GM19467 (cell line): ENCODE results near the gene ZCCHC24.
"Not testable (repeated sequence)": the region's sequence is repeated elsewhere in the genome, so short reads cannot be mapped to it uniquely, and the experiment has no call there.

ENCODE experiments used
- ATAC-seq: cut with Tn5 transposase; IDR thresholded peaks from one replicate; pipeline ENCODE4 v1.9.1; 2021; ENCODE audit warnings: mild to moderate bottlenecking, moderate library complexity; ENCODE audit not compliant: unreplicated experiment

The ZCCHC24 gene

GRCh38 chr10:79447911-79448731 lies 2.7 kb upstream of the ZCCHC24 start:
- ATAC-seq: no peak

DNA sequence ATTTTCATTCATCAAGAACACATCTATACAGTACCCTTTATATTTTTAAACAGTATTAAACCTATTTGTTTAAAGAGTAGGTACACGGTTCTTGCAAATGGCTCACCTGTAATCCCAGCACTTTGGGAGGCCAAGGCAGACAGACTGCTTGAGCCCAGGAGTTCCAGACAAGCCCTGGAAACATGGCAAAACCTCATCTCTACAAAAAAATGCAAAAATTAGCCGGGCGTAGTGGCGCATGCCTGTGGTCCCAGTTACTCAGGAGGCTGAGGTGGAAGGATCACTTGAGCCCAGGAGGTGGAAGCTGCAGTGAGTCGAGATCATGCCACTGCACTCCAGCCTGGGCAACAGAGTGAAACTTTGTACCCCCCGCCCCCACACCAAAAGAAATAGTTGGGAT lies 1.8 kb upstream of the ZCCHC24 start:
- ATAC-seq: not testable (repeated sequence)

DNA sequence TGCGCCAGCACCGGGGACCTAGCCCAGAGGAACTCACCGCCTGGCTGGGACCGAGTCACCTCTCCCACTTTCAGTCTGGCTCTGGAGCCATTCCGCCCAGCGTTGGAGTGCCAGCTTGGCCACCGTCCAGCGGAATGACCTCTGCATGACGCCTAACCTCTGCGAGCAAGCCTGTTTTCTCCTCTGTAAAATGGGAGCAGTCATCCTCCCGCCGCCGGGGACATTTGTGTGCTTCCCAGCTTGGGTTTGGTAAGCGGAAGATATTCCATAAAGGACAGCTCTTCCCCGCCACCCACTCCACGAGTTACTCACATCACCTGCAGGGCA lies 1.3 kb upstream of the ZCCHC24 start:
- no peak for ATAC-seq

DNA sequence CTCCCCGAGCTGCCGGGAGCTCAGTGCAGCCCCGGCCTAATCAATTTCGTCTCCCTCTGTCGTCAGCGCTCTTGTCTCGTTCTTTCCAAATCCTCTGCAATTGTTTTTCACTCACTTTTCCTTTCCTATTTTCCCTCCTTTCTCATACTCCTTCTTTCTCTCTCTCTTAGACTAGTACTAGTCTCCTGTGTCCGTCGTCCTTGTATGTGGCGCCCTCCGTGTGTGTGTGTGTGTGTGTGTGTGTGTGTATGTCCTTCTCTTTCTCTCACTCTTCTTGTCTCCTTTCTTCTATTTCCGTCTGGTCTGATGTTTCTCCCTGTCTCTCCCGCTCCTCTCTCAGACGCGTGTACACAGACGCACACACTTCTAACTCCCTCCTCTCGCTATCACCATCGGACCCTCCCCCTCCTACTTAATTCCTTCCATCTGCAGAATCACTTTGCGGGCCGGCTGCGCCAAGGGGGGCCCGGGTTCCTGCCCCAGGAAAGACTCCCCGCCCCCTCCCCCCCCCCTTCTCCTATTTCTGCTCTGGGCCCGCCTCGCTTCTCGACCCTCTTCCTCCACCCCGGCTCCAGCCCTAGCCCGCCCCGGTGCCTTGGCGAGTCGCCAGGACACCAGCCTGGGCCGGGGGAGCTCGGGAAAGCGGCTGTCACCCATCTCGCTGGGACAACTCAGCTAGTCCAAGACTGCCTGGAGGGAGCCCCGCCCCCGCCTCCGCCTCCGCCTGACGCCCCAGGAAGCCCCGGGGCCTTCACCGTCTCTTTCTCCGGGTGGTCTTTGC lies 743 bp upstream of the ZCCHC24 start:
- peak; percentile 5 for ATAC-seq

DNA sequence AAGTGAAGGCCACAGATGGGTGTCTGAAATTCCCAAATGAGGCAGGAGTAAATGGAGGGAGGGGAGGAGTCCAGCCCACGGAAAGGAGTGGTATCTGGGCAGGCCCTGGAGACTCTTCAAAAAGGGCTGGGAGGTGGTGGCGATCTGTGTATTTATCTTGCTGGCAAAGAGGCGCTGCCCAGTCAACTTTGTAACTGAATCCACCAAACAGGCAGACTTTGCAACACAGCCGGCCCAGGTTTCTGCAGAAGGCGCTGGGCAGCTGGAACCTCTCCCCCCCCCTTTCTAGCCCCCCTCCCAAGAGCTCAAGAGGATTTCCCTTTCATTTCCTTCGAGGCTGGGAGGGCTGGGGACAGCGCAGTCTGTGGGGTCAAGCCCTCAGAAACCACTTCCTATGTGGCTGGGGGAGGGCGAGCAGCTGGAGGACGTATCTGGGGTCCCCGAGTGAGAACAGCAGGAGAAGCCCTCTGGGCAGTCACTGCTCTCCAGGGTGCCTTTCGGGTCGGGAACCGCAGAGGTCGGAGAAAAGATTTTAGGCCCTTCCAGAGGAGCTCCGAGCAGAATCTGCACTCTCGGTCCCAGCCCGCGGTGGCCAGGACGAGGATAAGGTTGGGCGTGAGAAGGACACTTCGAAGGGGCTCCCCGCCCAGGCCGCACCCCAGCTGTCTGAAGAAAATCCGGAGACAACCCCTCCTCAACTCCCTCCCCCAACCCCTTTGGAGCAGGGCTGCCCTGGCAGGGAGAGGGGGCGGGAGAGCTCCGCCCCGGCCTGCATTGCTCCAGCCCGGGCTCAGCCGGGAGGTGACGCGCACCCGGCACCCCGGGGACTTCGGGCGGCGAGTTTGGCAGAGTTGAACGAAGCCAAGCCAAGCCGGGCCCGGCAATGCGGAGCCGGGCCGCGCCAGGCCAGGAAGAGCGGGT lies 965 bp downstream of the ZCCHC24 start:
- ATAC-seq: peak; percentile 27

DNA sequence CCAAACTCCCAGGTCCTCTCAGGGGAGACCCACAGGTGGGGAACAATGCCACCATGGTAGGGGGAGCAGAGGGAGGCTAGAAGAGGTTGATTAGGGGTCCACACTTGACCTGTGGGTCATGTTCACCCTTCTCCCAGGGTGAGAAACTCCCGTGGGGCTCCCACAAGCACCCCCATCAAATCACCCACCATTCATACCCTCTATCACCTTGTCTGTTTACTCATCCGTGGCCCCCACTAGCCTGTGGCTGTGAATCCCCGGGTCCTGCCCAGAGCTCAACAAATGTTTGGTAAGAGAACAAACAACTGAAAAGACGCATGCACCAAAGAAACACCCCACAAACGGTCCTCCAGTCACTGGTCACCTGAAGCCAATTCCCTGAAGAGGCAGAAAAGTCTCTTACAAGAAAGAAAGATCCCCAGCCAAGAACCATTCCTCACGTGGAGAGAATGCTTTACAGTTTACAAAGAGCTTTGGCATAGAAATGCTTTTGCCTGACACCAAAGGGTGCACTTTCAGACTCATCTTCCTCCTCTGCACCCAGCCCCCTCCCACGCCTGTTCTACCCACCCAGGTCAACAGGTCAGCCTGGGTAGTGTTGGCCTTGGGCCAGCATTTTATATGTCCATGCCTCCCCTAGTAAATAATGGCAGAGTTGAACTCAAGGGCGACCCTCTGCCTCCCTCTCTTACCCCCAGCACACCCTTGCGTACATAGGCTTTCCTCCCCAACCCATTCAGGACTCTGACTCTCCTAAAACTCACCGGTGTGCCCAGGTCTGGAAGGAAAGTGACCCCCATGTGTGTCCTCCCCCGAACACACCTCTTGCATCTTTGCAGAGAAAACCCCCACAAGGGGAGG lies 1.9 kb downstream of the ZCCHC24 start:
- ATAC-seq: no peak

DNA sequence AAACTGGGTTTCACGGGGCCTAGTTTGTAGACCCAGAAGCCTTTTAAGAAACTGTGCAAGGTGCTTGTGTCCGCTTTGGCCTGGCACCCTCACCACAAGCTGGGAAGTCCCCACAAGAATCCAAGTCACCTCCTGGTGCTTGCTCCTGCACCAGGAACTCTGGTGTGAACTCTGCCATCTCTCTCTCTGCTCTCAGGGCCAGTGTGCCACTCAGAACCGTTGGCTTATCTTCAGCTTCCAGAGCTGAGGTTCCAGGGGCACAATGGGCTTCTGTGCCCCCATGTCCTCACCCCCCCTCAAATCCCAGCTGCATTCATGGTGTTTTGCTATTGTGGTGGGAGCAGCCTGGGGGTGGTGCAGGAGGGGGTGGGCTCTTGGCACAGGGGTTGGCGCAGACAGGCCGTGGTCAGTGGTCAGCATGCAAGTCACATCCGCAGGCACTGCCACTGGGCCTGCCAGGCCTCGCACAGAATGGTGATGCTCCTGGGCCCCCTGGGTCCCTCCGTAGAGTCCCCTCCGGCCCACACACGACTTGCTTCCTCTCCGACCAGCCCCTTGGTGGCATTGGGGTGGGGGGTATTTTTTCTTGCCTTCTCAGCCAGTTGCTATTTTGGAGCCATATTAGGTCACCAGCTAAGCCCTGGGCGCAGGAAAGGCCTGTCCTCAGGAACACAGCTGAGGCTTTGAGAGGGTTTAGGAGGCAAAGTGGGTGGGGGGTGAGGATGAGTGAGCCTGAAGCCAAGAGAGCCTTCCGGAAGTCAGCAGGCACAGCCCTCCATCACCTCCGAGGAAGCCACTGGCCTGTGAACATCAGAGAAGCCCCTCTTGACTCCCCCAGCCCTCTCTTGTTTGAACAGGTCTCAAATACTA lies 3.0 kb downstream of the ZCCHC24 start:
- ATAC-seq: no peak

GRCh38 chr10:79441433-79441832 lies 4.0 kb downstream of the ZCCHC24 start:
- no peak for ATAC-seq

DNA sequence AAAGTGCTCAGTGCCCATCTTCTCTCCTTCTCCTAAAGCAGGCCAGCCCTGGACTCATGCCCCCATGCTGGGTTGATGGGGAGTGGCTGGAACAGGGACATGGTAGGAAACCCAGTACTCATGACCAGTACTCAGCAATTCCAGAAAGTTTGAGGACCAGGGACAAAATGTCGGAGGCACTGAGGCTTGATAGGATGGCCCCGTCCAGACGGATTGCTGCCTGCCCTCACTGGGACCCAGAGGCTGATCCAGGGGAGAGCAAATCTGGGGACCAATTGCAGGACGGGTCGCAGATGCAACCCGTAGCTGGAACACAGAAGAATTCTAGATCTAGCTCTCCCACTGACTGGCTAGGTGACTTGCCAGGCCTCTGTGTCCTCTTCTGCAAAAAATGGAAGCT lies 5.1 kb downstream of the ZCCHC24 start:
- ATAC-seq: no peak

DNA sequence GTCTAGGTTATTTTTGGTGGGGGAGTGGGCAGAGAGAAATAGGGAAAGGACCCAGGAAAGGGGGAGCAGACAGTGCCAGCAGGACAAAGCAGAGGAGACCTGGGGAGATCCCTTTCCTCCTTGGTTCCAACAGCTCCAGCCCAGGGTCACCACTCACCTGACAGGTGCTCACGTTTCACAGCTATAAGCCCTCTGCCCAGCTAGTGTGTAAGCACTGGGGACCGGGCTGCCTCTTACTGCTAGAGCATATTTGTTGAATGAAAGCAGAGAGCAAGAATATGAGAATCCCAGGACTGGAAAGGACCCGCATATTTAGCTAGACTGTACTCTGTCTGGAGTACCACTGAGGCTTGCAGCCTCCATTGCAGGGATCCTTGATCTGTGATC lies 6.7 kb downstream of the ZCCHC24 start:
- ATAC-seq: no peak

DNA sequence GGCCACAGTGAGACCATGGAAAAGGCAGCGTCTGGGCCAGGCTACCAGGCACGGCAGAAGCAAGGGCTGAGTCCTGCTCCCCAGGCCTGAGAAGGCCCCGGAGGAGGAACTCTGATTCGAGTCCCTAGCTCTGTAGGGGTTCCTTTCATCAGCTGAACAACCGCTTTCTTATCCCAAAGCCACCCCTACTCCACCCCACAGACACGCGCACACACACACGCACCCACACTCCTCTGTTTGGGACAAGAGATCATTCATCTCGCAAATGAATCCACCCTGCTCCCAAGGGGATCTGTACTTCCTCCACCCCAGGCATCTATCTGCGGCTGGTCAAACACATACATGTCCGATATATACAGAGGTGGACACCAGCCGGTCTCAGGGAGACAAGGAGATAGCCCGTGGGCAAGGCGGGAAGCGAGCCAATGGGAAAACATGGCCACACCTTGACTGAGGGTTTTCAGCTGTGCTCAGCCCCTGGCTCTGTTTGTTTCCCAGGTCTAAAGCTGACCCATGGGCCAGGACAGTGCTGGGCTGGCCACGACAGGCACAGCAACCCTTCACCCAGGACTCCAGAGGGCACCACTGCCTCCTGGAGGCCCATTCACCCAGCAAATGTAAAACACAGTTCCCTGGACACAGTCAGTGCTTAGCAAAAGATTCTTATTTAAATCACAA lies 7.3 kb downstream of the ZCCHC24 start:
- no peak for ATAC-seq

DNA sequence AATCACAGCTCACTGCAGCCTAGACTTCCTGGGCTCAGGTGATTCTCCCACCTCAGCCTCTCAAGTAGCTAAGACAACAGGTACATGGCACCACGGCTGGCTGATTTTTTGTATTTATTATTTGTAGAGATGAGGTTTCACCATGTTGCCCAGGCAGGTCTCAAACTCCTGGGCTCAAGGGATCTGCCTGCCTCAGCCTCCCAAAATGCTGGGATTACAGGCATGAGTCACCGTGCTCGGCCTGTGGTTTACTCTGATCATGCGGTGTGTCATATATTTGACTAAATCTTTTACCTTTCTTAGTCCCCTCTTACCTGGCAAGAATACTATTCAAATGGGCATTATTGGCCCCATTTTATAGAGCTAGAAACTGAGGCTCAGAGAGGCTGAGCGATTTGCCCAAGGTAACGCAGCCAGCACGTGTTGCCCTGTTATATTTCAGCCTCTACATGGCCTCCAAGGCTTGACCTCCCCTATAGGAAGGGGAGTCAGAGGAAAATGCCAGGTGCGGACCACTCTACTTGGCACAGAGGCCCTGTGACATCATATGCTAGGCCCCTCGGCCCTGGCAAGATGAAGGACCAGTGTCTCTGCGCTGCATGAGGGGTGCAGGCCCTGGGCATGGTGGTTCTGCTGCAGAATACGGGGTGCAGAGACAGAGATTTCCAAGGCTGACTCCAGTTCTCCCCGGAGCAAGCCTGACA lies 8.2 kb downstream of the ZCCHC24 start:
- no peak for ATAC-seq

- no peak for ATAC-seq
Observed at GRCh38 chr10:79436850-79437103, 8.6 kb downstream of the ZCCHC24 start.

- no peak for ATAC-seq
Observed at GRCh38 chr10:79436066-79436849, 9.2 kb downstream of the ZCCHC24 start.

DNA sequence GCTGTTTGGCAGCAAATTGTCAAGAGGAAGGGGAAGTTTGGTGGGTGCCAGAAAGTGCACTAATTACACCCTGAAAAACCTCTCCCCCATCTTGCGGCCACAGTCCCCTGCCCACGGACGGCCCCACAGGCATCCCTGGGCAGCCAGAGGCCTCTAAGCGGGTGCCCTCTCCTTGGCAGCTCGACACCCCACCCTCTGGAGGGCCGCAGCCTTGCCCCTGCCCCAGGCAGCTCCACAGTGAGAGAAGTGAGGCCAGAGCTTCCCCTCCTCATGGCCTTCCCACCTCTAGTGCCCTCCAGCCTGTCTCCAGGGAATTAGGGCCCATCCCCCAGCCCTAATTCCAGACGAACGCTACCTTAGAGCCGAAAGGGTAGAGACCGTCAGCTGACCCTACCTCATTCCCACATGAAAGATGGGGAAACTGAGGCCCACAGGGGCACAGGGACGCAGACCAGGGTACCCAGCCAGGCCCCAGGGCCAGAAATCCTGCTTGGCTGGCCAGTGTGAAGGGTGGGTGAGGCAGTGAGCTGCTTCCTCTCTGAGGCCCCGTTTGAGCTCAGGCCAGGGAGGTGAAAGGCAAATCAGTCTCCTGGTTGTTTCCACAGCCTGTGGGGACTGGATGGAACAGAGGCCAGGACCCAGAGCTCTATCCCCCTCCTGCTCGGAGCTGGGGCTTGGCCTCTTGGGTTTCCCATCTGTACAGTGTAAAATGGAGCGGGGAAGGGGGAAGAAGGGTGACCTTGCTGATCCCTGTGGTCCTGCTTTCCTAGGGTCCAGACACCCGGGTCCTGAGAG lies 10.0 kb downstream of the ZCCHC24 start:
- no peak for ATAC-seq

DNA sequence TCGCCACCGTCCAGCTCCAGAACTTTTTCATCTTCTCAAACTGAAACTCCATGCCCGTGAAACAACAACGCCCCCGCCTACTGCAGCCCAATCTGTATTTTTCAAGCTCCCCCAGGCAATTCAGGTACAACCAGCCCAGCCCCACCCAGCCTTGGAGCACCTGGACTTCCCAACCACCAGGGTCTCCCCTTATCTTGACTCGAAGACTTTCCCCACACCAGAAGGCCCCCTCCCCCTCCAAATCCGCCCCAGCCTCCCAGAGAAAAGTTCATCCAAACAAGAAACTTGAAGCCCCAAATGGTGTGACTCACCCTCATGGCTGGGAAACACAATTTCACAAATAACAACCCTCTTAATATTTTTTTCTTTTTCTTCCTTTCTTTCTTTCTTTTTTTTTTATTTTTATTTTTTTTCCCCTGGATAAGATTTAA lies 10.6 kb downstream of the ZCCHC24 start:
- no peak for ATAC-seq

GRCh38 chr10:79434223-79434687 lies 11.2 kb downstream of the ZCCHC24 start:
- no peak for ATAC-seq
